ENCODE results near the gene SLC24A3. TPM values are rescaled to one million over a fixed set of nuclear protein-coding genes. Genes with fewer than 3 reads are reported as not detected.

The SLC24A3 gene
- total RNA-seq, 3 donors from 2014 or later, result 4.9 to 12.3 (median 5.9) TPM

DNA sequence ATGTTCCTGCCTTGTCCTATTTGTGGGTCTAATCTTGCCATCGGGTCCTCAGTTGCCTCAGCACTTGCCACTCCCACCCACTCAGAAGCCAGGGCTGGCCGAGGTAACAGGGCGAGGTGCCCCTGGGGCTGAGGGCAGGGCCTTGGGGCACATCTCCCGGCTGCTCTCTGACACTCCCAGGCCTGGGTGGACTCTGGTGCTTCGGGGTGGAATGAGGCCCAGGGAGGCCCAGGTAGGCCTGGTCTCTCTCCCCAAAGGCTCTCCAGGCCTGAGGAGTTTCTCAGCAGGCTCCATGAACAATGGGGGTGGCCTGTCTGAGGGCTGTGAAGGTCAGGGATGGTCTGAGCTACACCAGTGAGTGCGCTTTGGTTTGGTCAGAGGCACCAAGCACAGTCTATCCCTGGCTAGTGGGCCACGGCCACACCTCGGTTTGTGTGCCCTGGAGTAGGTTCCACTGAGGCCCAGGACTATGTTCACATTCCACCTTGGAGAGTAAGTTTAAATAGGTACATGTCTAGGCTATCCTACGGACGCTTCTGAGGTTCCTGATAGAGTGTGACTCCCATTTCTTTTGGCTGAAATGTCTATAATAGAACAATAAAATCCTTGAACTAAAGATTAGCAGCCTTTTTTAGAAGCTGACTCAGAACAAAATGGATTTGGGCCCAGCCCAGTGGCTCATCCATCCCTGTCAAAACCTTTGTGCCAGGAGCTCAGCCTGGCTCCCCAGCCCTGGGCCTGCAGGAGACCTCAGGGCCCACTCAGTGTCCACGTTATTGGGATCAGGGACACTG, 78.8 kb downstream of the SLC24A3 start:
- Histone ChIP-seq H3K36me3 (no peaks in the 10 kb centered on the region), H3K4me1 (no peaks in the 10 kb centered on the region), H3K4me3 (no peak overlapping the region), H3K27me3 (no peaks in the 10 kb centered on the region), H3K27ac (no peak overlapping the region), H3K9me3 (no peaks in the 10 kb centered on the region)
- intact Hi-C loops (cut with DNase I; ENCODE audit: low total_unique reads), result no loop called here
- TF ChIP-seq POLR2A (IDR thresholded peaks at IDR 0.05) (no peak), POLR2AphosphoS5 (IDR thresholded peaks at IDR 0.05) (no peak)
- TF ChIP-seq, protein P1, sequence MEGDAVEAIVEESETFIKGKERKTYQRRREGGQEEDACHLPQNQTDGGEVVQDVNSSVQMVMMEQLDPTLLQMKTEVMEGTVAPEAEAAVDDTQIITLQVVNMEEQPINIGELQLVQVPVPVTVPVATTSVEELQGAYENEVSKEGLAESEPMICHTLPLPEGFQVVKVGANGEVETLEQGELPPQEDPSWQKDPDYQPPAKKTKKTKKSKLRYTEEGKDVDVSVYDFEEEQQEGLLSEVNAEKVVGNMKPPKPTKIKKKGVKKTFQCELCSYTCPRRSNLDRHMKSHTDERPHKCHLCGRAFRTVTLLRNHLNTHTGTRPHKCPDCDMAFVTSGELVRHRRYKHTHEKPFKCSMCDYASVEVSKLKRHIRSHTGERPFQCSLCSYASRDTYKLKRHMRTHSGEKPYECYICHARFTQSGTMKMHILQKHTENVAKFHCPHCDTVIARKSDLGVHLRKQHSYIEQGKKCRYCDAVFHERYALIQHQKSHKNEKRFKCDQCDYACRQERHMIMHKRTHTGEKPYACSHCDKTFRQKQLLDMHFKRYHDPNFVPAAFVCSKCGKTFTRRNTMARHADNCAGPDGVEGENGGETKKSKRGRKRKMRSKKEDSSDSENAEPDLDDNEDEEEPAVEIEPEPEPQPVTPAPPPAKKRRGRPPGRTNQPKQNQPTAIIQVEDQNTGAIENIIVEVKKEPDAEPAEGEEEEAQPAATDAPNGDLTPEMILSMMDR (IDR thresholded peaks at IDR 0.05), result no peak
- DNase-seq (ENCODE audit: low spot score in 2 of 2), result no peak

DNA sequence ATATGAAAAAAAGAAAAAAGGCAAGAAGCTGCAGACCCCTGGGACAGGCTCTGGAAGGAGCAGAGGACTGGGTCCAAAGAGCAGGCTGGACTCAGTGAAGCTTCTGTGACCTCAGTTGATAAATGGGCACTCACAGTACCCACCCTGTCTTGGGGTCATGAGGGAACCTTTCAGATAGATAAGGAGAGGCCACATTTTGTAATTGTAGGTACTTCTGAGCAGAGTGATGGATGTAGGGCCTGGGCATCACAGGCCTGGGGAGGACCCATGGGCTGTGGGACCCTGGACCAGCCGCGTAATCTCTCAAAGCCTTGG, 79.3 kb downstream of the SLC24A3 start:
- no peak for TF ChIP-seq POLR2A (IDR thresholded peaks at IDR 0.05)
- TF ChIP-seq POLR2AphosphoS5 (IDR thresholded peaks at IDR 0.05), result no peak
- TF ChIP-seq, protein P1 (IDR thresholded peaks at IDR 0.05), result no peak
- Histone ChIP-seq H3K4me3 (no peak overlapping the region), H3K9me3 (no peaks in the 10 kb centered on the region), H3K27ac (no peak overlapping the region), H3K4me1 (no peaks in the 10 kb centered on the region), H3K36me3 (no peaks in the 10 kb centered on the region), H3K27me3 (no peaks in the 10 kb centered on the region)
- intact Hi-C loops (cut with DNase I; ENCODE audit: low total_unique reads), result no loop called here
- no peak for DNase-seq (ENCODE audit: low spot score in 2 of 2)

DNA sequence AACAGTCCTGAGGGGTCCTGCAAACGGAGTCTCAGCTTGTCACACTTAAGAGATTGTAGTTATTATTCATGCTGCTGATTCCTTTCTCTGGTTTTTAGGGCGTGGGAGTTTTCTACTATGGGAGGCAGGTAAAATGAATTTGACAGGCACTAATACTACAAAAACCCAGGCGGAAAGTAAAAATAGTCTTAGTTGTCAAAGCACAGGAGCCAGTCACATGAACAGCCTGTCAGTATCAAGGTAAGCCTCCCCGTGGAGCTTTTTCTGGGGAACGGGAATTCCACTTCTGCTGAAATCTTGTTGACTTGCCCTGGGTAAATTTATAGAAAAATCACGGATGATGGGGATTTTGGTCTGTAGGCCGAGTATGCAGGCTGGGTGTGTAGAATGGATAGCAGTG, 79.8 kb downstream of the SLC24A3 start:
- no peak overlapping the region for H3K27ac ChIP-seq
- intact Hi-C loops (cut with DNase I; ENCODE audit: low total_unique reads), result no loop called here
- no peaks in the 10 kb centered on the region for H3K9me3 ChIP-seq
- H3K27me3 ChIP-seq, result no peaks in the 10 kb centered on the region
- DNase-seq (ENCODE audit: low spot score in 2 of 2), result no peak
- TF ChIP-seq POLR2AphosphoS5 (IDR thresholded peaks at IDR 0.05), result no peak
- TF ChIP-seq, protein P1 (IDR thresholded peaks at IDR 0.05), result no peak
- no peak for TF ChIP-seq POLR2A (IDR thresholded peaks at IDR 0.05)
- no peaks in the 10 kb centered on the region for H3K36me3 ChIP-seq
- H3K4me1 ChIP-seq, result no peaks in the 10 kb centered on the region
- no peak overlapping the region for H3K4me3 ChIP-seq

DNA sequence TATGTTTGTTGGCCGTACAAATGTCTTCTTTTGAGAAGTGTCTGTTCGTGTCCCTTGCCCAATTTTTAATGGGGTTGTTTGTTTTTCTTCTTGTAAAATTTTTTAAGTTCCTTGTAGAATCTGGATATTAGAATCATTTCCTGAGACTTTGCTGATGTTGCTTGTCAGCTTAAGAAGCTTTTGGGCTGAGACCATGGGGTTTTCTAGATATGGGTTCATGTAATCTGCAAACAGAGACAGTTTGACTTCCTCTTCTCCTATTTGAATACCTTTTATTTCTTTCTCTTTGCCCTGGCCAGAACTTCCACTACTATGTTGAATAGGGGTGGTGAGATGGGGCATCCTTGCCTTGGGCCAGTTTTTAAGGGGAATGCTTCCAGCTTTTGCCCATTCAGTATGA, 82.6 kb downstream of the SLC24A3 start:
- Histone ChIP-seq H3K27ac (no peak overlapping the region), H3K36me3 (no peaks in the 10 kb centered on the region), H3K4me3 (no peak overlapping the region), H3K9me3 (no peaks in the 10 kb centered on the region), H3K4me1 (no peaks in the 10 kb centered on the region), H3K27me3 (no peaks in the 10 kb centered on the region)
- TF ChIP-seq POLR2A (IDR thresholded peaks at IDR 0.05) (no peak), POLR2AphosphoS5 (IDR thresholded peaks at IDR 0.05) (no peak)
- TF ChIP-seq, protein P1 (IDR thresholded peaks at IDR 0.05), result no peak
- no peak for DNase-seq (ENCODE audit: low spot score in 2 of 2)
- intact Hi-C loops (cut with DNase I; ENCODE audit: low total_unique reads), result no loop called here

DNA sequence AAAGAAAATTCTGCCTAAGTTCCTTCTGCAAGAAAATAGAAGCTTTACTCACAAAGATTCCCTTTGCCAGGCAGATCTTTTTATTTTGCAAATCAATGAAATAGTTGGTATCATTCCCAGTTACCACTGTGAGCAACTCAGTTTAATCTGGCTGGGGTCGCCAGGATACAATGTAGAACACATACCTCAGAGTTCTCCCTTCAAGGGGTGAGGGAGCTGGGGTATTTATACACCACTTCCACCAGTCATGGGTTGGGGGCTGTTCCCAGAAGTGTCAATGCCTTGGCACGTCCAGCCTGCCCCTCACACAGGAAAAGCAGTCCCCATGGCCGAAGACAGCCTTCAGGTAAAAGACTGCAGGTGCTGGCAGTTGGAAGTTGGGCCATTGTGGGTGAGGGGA, 86.2 kb downstream of the SLC24A3 start:
- Histone ChIP-seq H3K4me1 (no peaks in the 10 kb centered on the region), H3K27me3 (no peaks in the 10 kb centered on the region), H3K4me3 (no peak overlapping the region), H3K9me3 (no peaks in the 10 kb centered on the region), H3K36me3 (no peaks in the 10 kb centered on the region), H3K27ac (no peak overlapping the region)
- no peak for TF ChIP-seq POLR2A (IDR thresholded peaks at IDR 0.05)
- TF ChIP-seq POLR2AphosphoS5 (IDR thresholded peaks at IDR 0.05), result no peak
- TF ChIP-seq, protein P1 (IDR thresholded peaks at IDR 0.05), result no peak
- no peak for DNase-seq (ENCODE audit: low spot score in 2 of 2)
- intact Hi-C loops (cut with DNase I; ENCODE audit: low total_unique reads), result no loop called here

Data from breast epithelium (tissue), 4 donors.